MM.1S (cell line): ENCODE data around the gene LEMD3.
A peak's percentile ranks its signal among the peaks of the same experiment; 100 is the strongest.

Experiments used
- DNase-seq: peaks from one replicate; pipeline ENCODE4 v3.0.0-alpha.2; 2015
- H2AFZ ChIP-seq: fragments of 300-600 bp; sonication (generic); 2 replicates; pipeline ENCODE4 v1.6.0; 2016; ENCODE audit warnings: antibody characterized with exemption, low read length
- H3F3A ChIP-seq: fragments of 300-600 bp; sonication (generic); 2 replicates; pipeline ENCODE4 v1.6.1; 2016; ENCODE audit warnings: mild to moderate bottlenecking, antibody characterized with exemption, low read length, moderate library complexity, mixed read lengths; ENCODE audit not compliant: insufficient read depth
- H3K27ac ChIP-seq: fragments of 300-600 bp; sonication (generic); 2 replicates; pipeline ENCODE4 v1.5.1; 2016; ENCODE audit warnings: mild to moderate bottlenecking, low read length
- H3K27me3 ChIP-seq: fragments of 300-600 bp; sonication (generic); replicated peaks from 2 replicates; pipeline ENCODE4 v1.6.0; 2016; ENCODE audit warnings: low read length; ENCODE audit not compliant: insufficient read depth
- H3K36me3 ChIP-seq: fragments of 300-600 bp; sonication (generic); replicated peaks from 2 replicates; pipeline ENCODE4 v1.6.1; 2016; ENCODE audit warnings: mild to moderate bottlenecking, low read length, mixed read lengths; ENCODE audit not compliant: insufficient read depth
- H3K4me1 ChIP-seq: fragments of 300-600 bp; sonication (generic); 2 replicates; pipeline ENCODE4 v1.6.1; 2016; ENCODE audit warnings: low read length, mixed read lengths
- H3K4me2 ChIP-seq: fragments of 300-600 bp; sonication (generic); 2 replicates; pipeline ENCODE4 v1.6.0; 2016; ENCODE audit warnings: low read depth, low read length
- H3K4me3 ChIP-seq: fragments of 300-600 bp; sonication (generic); 2 replicates; pipeline ENCODE4 v1.5.1; 2016; ENCODE audit warnings: low read length, mixed read lengths
- H3K79me2 ChIP-seq: fragments of 300-600 bp; sonication (generic); 2 replicates; pipeline ENCODE4 v1.6.1; 2016; ENCODE audit warnings: mixed run types, low read length, mixed read lengths
- H3K9ac ChIP-seq: fragments of 300-600 bp; sonication (generic); 2 replicates; pipeline ENCODE4 v1.6.1; 2016; ENCODE audit warnings: low read length, mixed read lengths
- H3K9me2 ChIP-seq: fragments of 300-600 bp; sonication (generic); replicated peaks from 2 replicates; pipeline ENCODE4 v1.6.1; 2016; ENCODE audit warnings: mild to moderate bottlenecking, low read length, mixed read lengths; ENCODE audit not compliant: insufficient read depth
- H3K9me3 ChIP-seq: fragments of 300-600 bp; sonication (generic); replicated peaks from 2 replicates; pipeline ENCODE4 v1.6.1; 2016; ENCODE audit warnings: mild to moderate bottlenecking, low read length, mixed read lengths; ENCODE audit not compliant: insufficient read depth
- H4K20me1 ChIP-seq: fragments of 300-600 bp; sonication (generic); 2 replicates; pipeline ENCODE4 v1.6.1; 2016; ENCODE audit warnings: mild to moderate bottlenecking, low read length, moderate library complexity, mixed read lengths; ENCODE audit not compliant: insufficient read depth
- CTCF ChIP-seq: fragments of 300-600 bp; sonication (generic); IDR thresholded peaks from 2 replicates; pipeline ENCODE4 v1.5.1; 2016; ENCODE audit warnings: antibody characterized with exemption, low read length, mixed read lengths
- EZH2 ChIP-seq: fragments of 300-600 bp; sonication (generic); optimal IDR thresholded peaks from 2 replicates; pipeline ENCODE3; 2017; ENCODE audit warnings: low read depth, mild to moderate bottlenecking, antibody characterized with exemption, low read length, mixed read lengths
- EZH2phosphoT487 ChIP-seq: fragments of 300-600 bp; sonication (generic); IDR thresholded peaks from 2 replicates; pipeline ENCODE4 v1.6.1; 2018; ENCODE audit warnings: antibody characterized with exemption, low read length

The LEMD3 gene

DNA sequence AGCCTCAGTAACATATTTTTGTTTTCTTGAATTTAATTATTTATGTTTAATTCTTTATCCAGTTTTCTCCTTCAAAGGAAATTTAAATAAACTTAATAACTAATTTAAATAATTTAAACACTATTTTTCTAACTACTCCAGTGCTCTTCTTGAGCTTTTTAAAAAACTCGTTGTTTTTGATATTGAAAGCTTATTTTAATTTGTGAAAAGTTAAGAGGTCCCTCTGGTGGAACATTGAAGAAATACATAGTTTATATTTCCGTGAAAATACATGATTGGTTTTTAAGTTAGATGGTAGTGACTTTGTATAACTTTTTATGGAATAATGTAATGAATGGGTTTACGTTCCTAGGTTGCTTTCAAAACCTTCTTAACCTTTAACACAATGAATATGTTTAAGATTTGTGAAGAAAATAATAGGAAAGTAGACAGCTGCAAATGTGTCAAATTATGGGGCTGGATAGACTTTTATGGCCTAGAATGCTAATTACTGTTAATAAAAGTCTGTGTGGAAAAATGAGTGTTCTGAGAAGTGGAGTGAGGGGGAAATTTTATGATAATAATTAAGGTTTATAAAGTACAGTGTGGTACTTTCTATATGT, 63.2 kb downstream of the LEMD3 start:
- TF ChIP-seq EZH2phosphoT487 (no peak), CTCF (peak; percentile 41), EZH2 (no peak)
- Histone ChIP-seq H3F3A (peaks cover 2% of the 10 kb centered on the region; the same call in 1 of the 2 replicates), H3K4me2 (peak overlapping the region; percentile 53; the same call in 1 of the 2 replicates), H3K9me2 (no peaks in the 10 kb centered on the region), H4K20me1 (no peaks in the 10 kb centered on the region), H3K9me3 (no peaks in the 10 kb centered on the region), H3K27me3 (no peaks in the 10 kb centered on the region), H3K4me1 (peaks cover 6% of the 10 kb centered on the region), H3K4me3 (no peak overlapping the region), H3K36me3 (peaks cover 11% of the 10 kb centered on the region; the same call in 1 of the 2 replicates), H3K79me2 (peaks cover 77% of the 10 kb centered on the region), H3K27ac (no peak overlapping the region), H2AFZ (no peak overlapping the region), H3K9ac (no peak overlapping the region)
- peak; percentile 42 for DNase-seq

GRCh38 chr12:65237153-65237552, 67.8 kb downstream of the LEMD3 start:
- Histone ChIP-seq H2AFZ (no peak overlapping the region), H3K79me2 (peaks cover 46% of the 10 kb centered on the region), H3K4me1 (peaks cover 1% of the 10 kb centered on the region), H3F3A (peaks cover 2% of the 10 kb centered on the region; the same call in 1 of the 2 replicates), H3K4me3 (no peak overlapping the region), H3K4me2 (no peak overlapping the region), H3K36me3 (no peaks in the 10 kb centered on the region; the same call in 1 of the 2 replicates), H3K27ac (no peak overlapping the region), H3K9ac (no peak overlapping the region), H3K9me2 (no peaks in the 10 kb centered on the region), H4K20me1 (no peaks in the 10 kb centered on the region), H3K27me3 (no peaks in the 10 kb centered on the region), H3K9me3 (no peaks in the 10 kb centered on the region)
- no peak for DNase-seq
- TF ChIP-seq EZH2phosphoT487 (no peak), EZH2 (no peak), CTCF (no peak)

DNA sequence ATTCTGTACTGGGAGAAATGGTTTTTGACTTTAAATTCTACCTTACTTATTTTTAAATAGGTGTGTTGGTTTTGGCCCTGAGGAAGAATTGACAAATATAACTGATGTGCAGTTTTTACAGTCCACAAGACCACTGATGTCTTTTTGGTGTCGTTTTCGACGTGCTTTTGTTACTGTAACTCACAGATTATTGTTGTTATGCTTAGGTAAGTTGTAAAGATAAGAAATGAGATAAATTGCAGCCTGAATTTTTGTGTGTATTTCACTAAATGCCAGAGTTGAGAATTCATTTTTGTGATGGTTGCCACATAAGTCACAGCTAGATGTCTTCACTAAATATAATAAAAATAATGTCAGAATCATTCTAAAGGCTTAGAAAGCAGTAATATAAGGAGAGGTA, 69.2 kb downstream of the LEMD3 start:
- H4K20me1 ChIP-seq: no peaks in the 10 kb centered on the region
- no peaks in the 10 kb centered on the region; the same call in 1 of the 2 replicates for H3K36me3 ChIP-seq
- no peak for DNase-seq
- H3K4me1 ChIP-seq: no peaks in the 10 kb centered on the region
- H3K9me2 ChIP-seq: no peaks in the 10 kb centered on the region
- peaks cover 34% of the 10 kb centered on the region for H3K79me2 ChIP-seq
- no peaks in the 10 kb centered on the region for H3K9me3 ChIP-seq
- no peak overlapping the region for H3K4me3 ChIP-seq
- H3K27ac ChIP-seq: no peak overlapping the region
- no peak overlapping the region for H3K4me2 ChIP-seq
- H3K27me3 ChIP-seq: no peaks in the 10 kb centered on the region
- no peak overlapping the region for H3K9ac ChIP-seq
- 0 out of 2 replicates have a peak, but pooled peaks cover 2% of the 10 kb centered on the region for H3F3A ChIP-seq
- TF ChIP-seq EZH2phosphoT487 (no peak), EZH2 (no peak), CTCF (no peak)
- H2AFZ ChIP-seq: no peak overlapping the region
